ENCODE results near the gene SPRED2.

The SPRED2 gene

DNA sequence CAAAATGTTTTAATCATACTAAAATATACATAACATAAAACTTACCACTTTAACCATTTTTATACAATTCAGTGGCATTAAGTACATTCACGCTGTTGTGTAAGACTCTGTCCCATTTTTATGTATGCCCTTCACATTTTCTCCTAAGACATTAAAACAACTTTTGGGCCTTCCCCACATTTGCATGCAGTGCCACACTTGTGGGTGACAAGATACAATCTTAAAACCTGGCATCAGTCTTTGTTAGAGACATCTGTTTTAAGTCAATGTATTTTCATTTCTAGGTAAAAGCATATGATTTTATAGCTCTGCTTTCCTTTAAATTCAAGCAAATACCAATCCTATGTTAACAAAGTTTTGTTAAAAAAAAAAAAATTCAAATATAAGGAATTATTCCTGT is 17.3 kb downstream of the SPRED2 start:
- TF ChIP-seq, protein P1, sequence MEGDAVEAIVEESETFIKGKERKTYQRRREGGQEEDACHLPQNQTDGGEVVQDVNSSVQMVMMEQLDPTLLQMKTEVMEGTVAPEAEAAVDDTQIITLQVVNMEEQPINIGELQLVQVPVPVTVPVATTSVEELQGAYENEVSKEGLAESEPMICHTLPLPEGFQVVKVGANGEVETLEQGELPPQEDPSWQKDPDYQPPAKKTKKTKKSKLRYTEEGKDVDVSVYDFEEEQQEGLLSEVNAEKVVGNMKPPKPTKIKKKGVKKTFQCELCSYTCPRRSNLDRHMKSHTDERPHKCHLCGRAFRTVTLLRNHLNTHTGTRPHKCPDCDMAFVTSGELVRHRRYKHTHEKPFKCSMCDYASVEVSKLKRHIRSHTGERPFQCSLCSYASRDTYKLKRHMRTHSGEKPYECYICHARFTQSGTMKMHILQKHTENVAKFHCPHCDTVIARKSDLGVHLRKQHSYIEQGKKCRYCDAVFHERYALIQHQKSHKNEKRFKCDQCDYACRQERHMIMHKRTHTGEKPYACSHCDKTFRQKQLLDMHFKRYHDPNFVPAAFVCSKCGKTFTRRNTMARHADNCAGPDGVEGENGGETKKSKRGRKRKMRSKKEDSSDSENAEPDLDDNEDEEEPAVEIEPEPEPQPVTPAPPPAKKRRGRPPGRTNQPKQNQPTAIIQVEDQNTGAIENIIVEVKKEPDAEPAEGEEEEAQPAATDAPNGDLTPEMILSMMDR (IDR thresholded peaks at IDR 0.05; ENCODE audit: low read depth, low read length, missing control alignments): no peak
- DNase-seq (ENCODE audit: low read depth): no peak
- H3K4me3 ChIP-seq (ENCODE audit: low read depth, low read length): no peak overlapping the region

DNA sequence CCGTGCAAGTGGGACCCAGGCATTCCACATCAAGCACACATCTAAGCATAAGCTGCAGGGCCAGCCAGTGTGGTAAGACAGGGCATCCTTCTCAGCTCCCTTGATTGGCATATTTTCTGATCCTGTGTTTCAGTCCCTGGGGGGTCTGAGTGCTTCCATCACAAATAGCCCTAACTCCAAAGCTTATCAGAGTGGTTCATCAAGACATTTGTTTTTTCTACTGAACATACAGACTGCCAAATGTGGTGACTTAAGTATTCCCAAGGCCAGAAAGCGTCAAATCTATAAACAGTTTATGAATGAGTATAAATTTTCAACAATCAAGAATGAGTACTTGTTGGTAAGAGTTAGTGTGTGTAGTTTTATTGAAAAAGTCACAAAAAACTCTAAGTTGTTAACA is 18.8 kb downstream of the SPRED2 start:
- TF ChIP-seq, protein P1 (IDR thresholded peaks at IDR 0.05; ENCODE audit: low read depth, low read length, missing control alignments): no peak
- DNase-seq (ENCODE audit: low read depth): no peak
- H3K4me3 ChIP-seq (ENCODE audit: low read depth, low read length): no peak overlapping the region

DNA sequence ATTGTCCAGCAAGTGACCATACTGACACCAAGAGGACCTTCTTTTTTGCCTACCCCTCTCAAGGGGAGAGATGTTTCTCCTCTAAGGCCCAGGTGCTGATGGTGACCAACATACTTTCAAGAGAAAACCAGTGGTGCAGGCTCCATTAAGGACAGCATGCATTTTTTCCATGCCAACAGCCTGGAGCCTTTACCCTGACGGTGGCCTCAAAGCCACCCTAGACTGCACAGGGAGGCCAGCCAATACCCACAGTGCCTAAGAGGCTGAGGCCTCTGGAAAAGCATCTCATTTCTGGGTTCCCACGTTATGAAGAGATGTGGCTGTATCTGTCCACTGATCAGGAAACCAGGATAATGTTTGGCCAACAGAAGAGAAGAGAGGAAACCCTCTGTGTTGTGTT is 19.3 kb downstream of the SPRED2 start:
- no peak overlapping the region for H3K4me3 ChIP-seq (ENCODE audit: low read depth, low read length)
- TF ChIP-seq, protein P1 (IDR thresholded peaks at IDR 0.05; ENCODE audit: low read depth, low read length, missing control alignments): no peak
- no peak for DNase-seq (ENCODE audit: low read depth)

DNA sequence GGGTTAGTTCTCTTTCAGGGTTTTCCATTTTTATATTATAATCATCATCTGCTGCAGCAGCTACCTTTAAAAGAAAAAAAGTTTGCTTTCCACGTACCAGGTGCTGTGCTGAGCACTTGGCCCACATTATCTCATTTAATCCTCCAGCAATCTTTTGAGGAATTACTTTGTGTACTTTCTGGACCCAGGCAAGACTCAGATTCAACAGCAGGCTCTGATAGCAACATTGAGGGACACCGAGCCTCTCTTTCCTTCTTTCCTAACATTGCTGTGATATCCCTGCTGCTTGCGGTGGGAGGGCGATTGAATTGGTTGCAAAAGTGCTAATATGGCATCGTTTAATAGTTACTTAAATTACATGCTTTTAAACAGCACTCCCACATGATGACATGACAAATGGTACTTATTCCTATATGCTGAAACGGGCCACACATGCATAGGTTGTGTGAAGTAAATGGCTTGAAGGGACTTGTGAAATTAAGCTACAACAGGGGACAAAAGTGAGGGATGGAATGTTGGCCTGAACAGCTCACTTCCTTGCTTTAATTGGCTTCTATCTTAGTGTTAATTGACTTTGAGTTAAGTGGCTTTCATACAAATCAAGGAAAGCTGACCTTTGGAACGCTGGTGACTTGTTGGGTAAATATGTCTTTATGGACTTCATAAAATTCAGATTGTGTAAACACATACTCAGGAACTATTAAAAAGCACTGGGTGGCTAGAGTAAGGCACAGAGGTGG is 21.2 kb downstream of the SPRED2 start:
- DNase-seq (ENCODE audit: low read depth): no peak
- TF ChIP-seq, protein P1 (IDR thresholded peaks at IDR 0.05; ENCODE audit: low read depth, low read length, missing control alignments): no peak
- H3K4me3 ChIP-seq (ENCODE audit: low read depth, low read length): no peak overlapping the region

DNA sequence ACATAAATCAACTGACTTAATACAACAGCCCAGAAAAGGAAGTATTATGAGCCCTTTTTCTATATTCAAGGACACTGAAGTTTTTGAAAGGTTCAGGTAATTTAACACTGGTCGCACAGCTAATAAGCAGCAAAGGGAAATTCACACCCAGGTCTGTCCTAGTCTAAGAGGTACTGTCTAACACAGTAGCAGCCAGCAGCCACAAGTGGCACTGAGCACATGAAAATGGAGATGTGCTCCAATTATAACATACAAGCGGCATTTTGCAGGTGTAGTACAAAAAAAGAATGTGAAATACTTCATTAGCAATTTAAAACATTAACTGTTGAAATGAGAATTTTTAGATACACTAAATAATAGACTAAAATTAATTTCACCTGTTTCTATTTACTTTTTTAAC is 23.4 kb downstream of the SPRED2 start:
- no peak for DNase-seq (ENCODE audit: low read depth)
- TF ChIP-seq, protein P1 (IDR thresholded peaks at IDR 0.05; ENCODE audit: low read depth, low read length, missing control alignments): no peak
- no peak overlapping the region for H3K4me3 ChIP-seq (ENCODE audit: low read depth, low read length)

DNA sequence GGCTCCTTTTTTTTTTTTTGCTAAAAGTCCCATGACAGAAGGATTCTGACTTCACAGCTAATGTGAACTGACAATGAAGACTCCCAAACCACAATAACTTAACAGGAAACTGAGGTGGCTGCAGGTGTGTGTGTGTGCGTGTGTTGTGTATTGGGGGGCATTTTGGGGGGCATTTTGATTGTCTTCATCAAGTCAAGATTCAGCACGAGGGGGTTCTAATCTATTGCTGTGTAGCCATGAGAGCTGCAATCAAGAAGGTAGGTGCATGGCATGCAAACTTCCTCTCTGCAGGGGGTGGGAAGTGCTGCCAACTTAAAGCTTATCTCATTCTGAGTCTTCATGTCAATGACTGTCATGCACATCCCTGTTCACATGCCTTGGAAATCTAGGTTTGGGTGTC is 25.2 kb downstream of the SPRED2 start:
- TF ChIP-seq, protein P1 (IDR thresholded peaks at IDR 0.05; ENCODE audit: low read depth, low read length, missing control alignments): no peak
- H3K4me3 ChIP-seq (ENCODE audit: low read depth, low read length): no peak overlapping the region
- no peak for DNase-seq (ENCODE audit: low read depth)
